C4-2B (cell line): Measurements from ENCODE around the gene PARVB.

Source experiments
- ZFX ChIP-seq: fragments of 450-650 bp; IDR thresholded peaks from 2 replicates; pipeline ENCODE4 v1.6.1; 2017
- TF ChIP-seq, protein P1 (sequence below): fragments of 450-650 bp; conservative IDR thresholded peaks from 2 replicates; pipeline ENCODE4 v1.5.1; 2017; ENCODE audit warnings: mild to moderate bottlenecking

DNA sequence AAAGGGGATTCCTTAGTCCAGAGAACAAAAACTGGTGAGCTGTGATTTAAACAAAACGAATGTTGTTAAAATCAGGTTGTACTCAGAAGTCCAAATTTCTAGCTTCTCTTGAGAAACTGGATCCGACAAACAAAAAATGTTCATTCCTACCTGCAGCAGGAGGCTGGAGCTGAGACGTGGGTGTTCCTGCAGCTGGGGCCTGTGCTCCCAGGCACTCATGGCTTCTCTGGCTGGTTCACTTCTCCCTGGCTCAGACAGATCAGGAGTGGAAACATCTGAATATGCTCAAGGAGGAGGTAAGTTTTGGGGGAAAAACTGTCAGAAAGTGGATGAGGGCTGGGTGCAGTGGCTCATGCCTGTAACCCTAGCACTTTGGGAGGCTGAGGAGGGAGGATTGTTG lies 24.7 kb upstream of the PARVB start:
- TF ChIP-seq, protein P1, sequence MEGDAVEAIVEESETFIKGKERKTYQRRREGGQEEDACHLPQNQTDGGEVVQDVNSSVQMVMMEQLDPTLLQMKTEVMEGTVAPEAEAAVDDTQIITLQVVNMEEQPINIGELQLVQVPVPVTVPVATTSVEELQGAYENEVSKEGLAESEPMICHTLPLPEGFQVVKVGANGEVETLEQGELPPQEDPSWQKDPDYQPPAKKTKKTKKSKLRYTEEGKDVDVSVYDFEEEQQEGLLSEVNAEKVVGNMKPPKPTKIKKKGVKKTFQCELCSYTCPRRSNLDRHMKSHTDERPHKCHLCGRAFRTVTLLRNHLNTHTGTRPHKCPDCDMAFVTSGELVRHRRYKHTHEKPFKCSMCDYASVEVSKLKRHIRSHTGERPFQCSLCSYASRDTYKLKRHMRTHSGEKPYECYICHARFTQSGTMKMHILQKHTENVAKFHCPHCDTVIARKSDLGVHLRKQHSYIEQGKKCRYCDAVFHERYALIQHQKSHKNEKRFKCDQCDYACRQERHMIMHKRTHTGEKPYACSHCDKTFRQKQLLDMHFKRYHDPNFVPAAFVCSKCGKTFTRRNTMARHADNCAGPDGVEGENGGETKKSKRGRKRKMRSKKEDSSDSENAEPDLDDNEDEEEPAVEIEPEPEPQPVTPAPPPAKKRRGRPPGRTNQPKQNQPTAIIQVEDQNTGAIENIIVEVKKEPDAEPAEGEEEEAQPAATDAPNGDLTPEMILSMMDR: no peak
- no peak for TF ChIP-seq ZFX
